ENCODE data around the gene ABCA1.
A peak's percentile ranks its signal among the peaks of the same experiment; 100 is the strongest.
"Not testable (repeated sequence)": the region's sequence is repeated elsewhere in the genome, so short reads cannot be mapped to it uniquely, and the experiment has no call there.

ABCA1 gene

GRCh38 chr9:104934691-104935500, 6.9 kb upstream of the ABCA1 start:
- peaks cover 2 to 22% of the 10 kb centered on the region in 2 donors for H3K4me1 ChIP-seq (ENCODE audit: control insufficient read depth in 2 of 2, insufficient read depth in 1 of 2, low read depth in 1 of 2, low read length in 2 of 2)
- DNase-seq (ENCODE audit: low spot score) = no peak
- no peaks in the 10 kb centered on the region for H3K79me1 ChIP-seq (ENCODE audit: low read depth, low read length)
- no peak overlapping the region for H3K4me2 ChIP-seq (ENCODE audit: insufficient read depth, low read length, poor library complexity, severe bottlenecking)
- no peaks in the 10 kb centered on the region for H3K9me3 ChIP-seq (replicated peaks in 1 of 2; ENCODE audit: control insufficient read depth in 2 of 2, insufficient read depth in 1 of 2, low read depth in 1 of 2, low read length in 2 of 2)
- H3K36me3 ChIP-seq (replicated peaks in 1 of 2; ENCODE audit: control insufficient read depth in 2 of 2, insufficient read depth in 2 of 2, low read length in 2 of 2) = peaks cover 0 to 1% of the 10 kb centered on the region in 2 donors
- no peak overlapping the region for H2BK15ac ChIP-seq (ENCODE audit: low read length)
- H4K91ac ChIP-seq (ENCODE audit: low read depth, low read length, poor library complexity) = no peak overlapping the region
- no CpG with 5 or more reads among the region's 2 CpGs for WGBS, 2 donors (ENCODE audit: extremely low coverage in 2 of 2, insufficient read length in 2 of 2, insufficient replicate concordance in 1 of 2)
- no peak overlapping the region for H3K27ac ChIP-seq (replicated peaks; ENCODE audit: low read length)
- no peak overlapping the region for H3K4me3 ChIP-seq (ENCODE audit: low read length in 2 of 2)
- H3K18ac ChIP-seq (ENCODE audit: low read length) = no peak overlapping the region
- peak overlapping the region; percentile 28 for H2AFZ ChIP-seq (ENCODE audit: low read length)
- H3K14ac ChIP-seq (ENCODE audit: low read length) = no peak overlapping the region
- H4K8ac ChIP-seq (ENCODE audit: low read depth, low read length) = no peak overlapping the region
- H2BK120ac ChIP-seq (ENCODE audit: low read depth, low read length) = no peak overlapping the region
- no peak overlapping the region for H2AK5ac ChIP-seq (ENCODE audit: low read depth, low read length)
- H2BK5ac ChIP-seq (ENCODE audit: low read length) = no peak overlapping the region
- no peak overlapping the region for H3K23ac ChIP-seq (ENCODE audit: low read depth, low read length, poor library complexity)
- H3K27me3 ChIP-seq (ENCODE audit: control insufficient read depth in 3 of 3, insufficient read depth in 3 of 3, low read depth in 1 of 3, low read length in 3 of 3) = no peaks in the 10 kb centered on the region
- H3K9ac ChIP-seq (ENCODE audit: low read depth, low read length, poor library complexity) = no peak overlapping the region
- H2BK12ac ChIP-seq (ENCODE audit: low read length) = no peak overlapping the region
- H3K4ac ChIP-seq (ENCODE audit: low read length) = no peak overlapping the region

- not testable (repeated sequence) for H3K27ac ChIP-seq (replicated peaks; ENCODE audit: low read length); H3K18ac ChIP-seq (ENCODE audit: low read length); H2BK15ac ChIP-seq (ENCODE audit: low read length); H2BK12ac ChIP-seq (ENCODE audit: low read length); H4K91ac ChIP-seq (ENCODE audit: low read depth, low read length, poor library complexity); H2AFZ ChIP-seq (ENCODE audit: low read length); H3K36me3 ChIP-seq (replicated peaks in 1 of 2; ENCODE audit: control insufficient read depth in 2 of 2, insufficient read depth in 2 of 2, low read length in 2 of 2); H2BK120ac ChIP-seq (ENCODE audit: low read depth, low read length); H3K9ac ChIP-seq (ENCODE audit: low read depth, low read length, poor library complexity); H2AK5ac ChIP-seq (ENCODE audit: low read depth, low read length); H3K4me3 ChIP-seq (ENCODE audit: low read length in 2 of 2); H3K27me3 ChIP-seq (ENCODE audit: control insufficient read depth in 3 of 3, insufficient read depth in 3 of 3, low read depth in 1 of 3, low read length in 3 of 3); H3K4me2 ChIP-seq (ENCODE audit: insufficient read depth, low read length, poor library complexity, severe bottlenecking); H3K79me1 ChIP-seq (ENCODE audit: low read depth, low read length); H3K9me3 ChIP-seq (replicated peaks in 1 of 2; ENCODE audit: control insufficient read depth in 2 of 2, insufficient read depth in 1 of 2, low read depth in 1 of 2, low read length in 2 of 2); H3K4ac ChIP-seq (ENCODE audit: low read length); DNase-seq (ENCODE audit: low spot score); H3K23ac ChIP-seq (ENCODE audit: low read depth, low read length, poor library complexity); H4K8ac ChIP-seq (ENCODE audit: low read depth, low read length); H2BK5ac ChIP-seq (ENCODE audit: low read length); H3K14ac ChIP-seq (ENCODE audit: low read length)
- WGBS, 2 donors (ENCODE audit: extremely low coverage in 2 of 2, insufficient read length in 2 of 2, insufficient replicate concordance in 1 of 2) = no CpG with 5 or more reads among the region's 2 CpGs
- peaks cover 4 to 27% of the 10 kb centered on the region in 2 donors for H3K4me1 ChIP-seq (ENCODE audit: control insufficient read depth in 2 of 2, insufficient read depth in 1 of 2, low read depth in 1 of 2, low read length in 2 of 2)
These were observed 5.1 kb upstream of the ABCA1 start for GRCh38 chr9:104933091-104933490.

GRCh38 chr9:104931256-104931655, 3.3 kb upstream of the ABCA1 start:
- Histone ChIP-seq H3K79me1 (ENCODE audit: low read depth, low read length) (peaks cover 3% of the 10 kb centered on the region), H2AK5ac (ENCODE audit: low read depth, low read length) (no peak overlapping the region), H3K4me2 (ENCODE audit: insufficient read depth, low read length, poor library complexity, severe bottlenecking) (no peak overlapping the region), H3K27me3 (ENCODE audit: control insufficient read depth in 3 of 3, insufficient read depth in 3 of 3, low read depth in 1 of 3, low read length in 3 of 3) (no peaks in the 10 kb centered on the region), H2AFZ (ENCODE audit: low read length) (no peak overlapping the region), H3K23ac (ENCODE audit: low read depth, low read length, poor library complexity) (no peak overlapping the region), H3K14ac (ENCODE audit: low read length) (no peak overlapping the region), H2BK15ac (ENCODE audit: low read length) (no peak overlapping the region), H3K4ac (ENCODE audit: low read length) (no peak overlapping the region), H2BK120ac (ENCODE audit: low read depth, low read length) (no peak overlapping the region), H2BK5ac (ENCODE audit: low read length) (no peak overlapping the region), H3K4me3 (ENCODE audit: low read length in 2 of 2) (no peak overlapping the region), H2BK12ac (ENCODE audit: low read length) (no peak overlapping the region), H3K4me1 (ENCODE audit: control insufficient read depth in 2 of 2, insufficient read depth in 1 of 2, low read depth in 1 of 2, low read length in 2 of 2) (peaks cover 4 to 20% of the 10 kb centered on the region in 2 donors), H3K9me3 (replicated peaks in 1 of 2; ENCODE audit: control insufficient read depth in 2 of 2, insufficient read depth in 1 of 2, low read depth in 1 of 2, low read length in 2 of 2) (no peaks in the 10 kb centered on the region), H4K8ac (ENCODE audit: low read depth, low read length) (no peak overlapping the region), H4K91ac (ENCODE audit: low read depth, low read length, poor library complexity) (no peak overlapping the region), H3K18ac (ENCODE audit: low read length) (no peak overlapping the region), H3K27ac (replicated peaks; ENCODE audit: low read length) (no peak overlapping the region), H3K9ac (ENCODE audit: low read depth, low read length, poor library complexity) (no peak overlapping the region), H3K36me3 (replicated peaks in 1 of 2; ENCODE audit: control insufficient read depth in 2 of 2, insufficient read depth in 2 of 2, low read length in 2 of 2) (no peaks in the 10 kb centered on the region)
- no peak for DNase-seq (ENCODE audit: low spot score)
- WGBS, 2 donors (ENCODE audit: extremely low coverage in 2 of 2, insufficient read length in 2 of 2, insufficient replicate concordance in 1 of 2) = no CpG with 5 or more reads among the region's 4 CpGs

- Histone ChIP-seq H3K4me1 (ENCODE audit: control insufficient read depth in 2 of 2, insufficient read depth in 1 of 2, low read depth in 1 of 2, low read length in 2 of 2) (peaks cover 2 to 10% of the 10 kb centered on the region in 2 donors), H3K4ac (ENCODE audit: low read length) (peak overlapping the region; percentile 47), H3K23ac (ENCODE audit: low read depth, low read length, poor library complexity) (peak overlapping the region; percentile 87), H3K4me2 (ENCODE audit: insufficient read depth, low read length, poor library complexity, severe bottlenecking) (peak overlapping the region; percentile 70), H2BK15ac (ENCODE audit: low read length) (peak overlapping the region; percentile 88), H3K14ac (ENCODE audit: low read length) (peak overlapping the region; percentile 31), H3K9ac (ENCODE audit: low read depth, low read length, poor library complexity) (peak overlapping the region; percentile 96), H3K9me3 (replicated peaks in 1 of 2; ENCODE audit: control insufficient read depth in 2 of 2, insufficient read depth in 1 of 2, low read depth in 1 of 2, low read length in 2 of 2) (no peaks in the 10 kb centered on the region), H2BK5ac (ENCODE audit: low read length) (peak overlapping the region; percentile 87), H3K27me3 (ENCODE audit: control insufficient read depth in 3 of 3, insufficient read depth in 3 of 3, low read depth in 1 of 3, low read length in 3 of 3) (no peaks in the 10 kb centered on the region), H2AFZ (ENCODE audit: low read length) (peak overlapping the region; percentile 88), H2BK120ac (ENCODE audit: low read depth, low read length) (peak overlapping the region; percentile 84), H4K91ac (ENCODE audit: low read depth, low read length, poor library complexity) (no peak overlapping the region), H3K18ac (ENCODE audit: low read length) (peak overlapping the region; percentile 98), H3K36me3 (replicated peaks in 1 of 2; ENCODE audit: control insufficient read depth in 2 of 2, insufficient read depth in 2 of 2, low read length in 2 of 2) (peaks cover 0 to 8% of the 10 kb centered on the region in 2 donors), H3K4me3 (ENCODE audit: low read length in 2 of 2) (peak overlapping the region; percentile 83 to 98), H3K27ac (replicated peaks; ENCODE audit: low read length) (peak overlapping the region; percentile 66), H2BK12ac (ENCODE audit: low read length) (no peak overlapping the region), H3K79me1 (ENCODE audit: low read depth, low read length) (peaks cover 3% of the 10 kb centered on the region), H2AK5ac (ENCODE audit: low read depth, low read length) (peak overlapping the region; percentile 85), H4K8ac (ENCODE audit: low read depth, low read length) (peak overlapping the region; percentile 56)
- WGBS, 2 donors (ENCODE audit: extremely low coverage in 2 of 2, insufficient read length in 2 of 2, insufficient replicate concordance in 1 of 2) = no CpG with 5 or more reads among the region's 44 CpGs
- peak; percentile 55 for DNase-seq (ENCODE audit: low spot score)
These were observed 591 bp downstream of the ABCA1 start for GRCh38 chr9:104927216-104927911.

All from neuronal stem cell (in vitro differentiated cells).